ENCODE measurements around the gene MYO3B. TPM values are rescaled to one million over a fixed set of nuclear protein-coding genes. Genes with fewer than 3 reads are reported as not detected.

MYO3B gene
- total RNA-seq, 1 experiment from 2014 or later = 0.63 TPM

GRCh38 chr2:170475878-170476277 is 297.9 kb downstream of the MYO3B start:
- H3K18ac ChIP-seq (ENCODE audit: insufficient read length, low read depth, low read length) = no peak overlapping the region
- H3K14ac ChIP-seq (ENCODE audit: insufficient read depth, low read length) = no peak overlapping the region
- no peaks in the 10 kb centered on the region for H4K20me1 ChIP-seq (ENCODE audit: control insufficient read depth, insufficient read depth, insufficient read length)
- H3K9me3 ChIP-seq (ENCODE audit: control insufficient read depth, low read depth, low read length) = no peaks in the 10 kb centered on the region
- H3T11ph ChIP-seq (ENCODE audit: low read length) = no peak overlapping the region
- no peak overlapping the region for H2AFZ ChIP-seq (ENCODE audit: low read length)
- no peak overlapping the region for H3K27ac ChIP-seq (ENCODE audit: insufficient read length, low read depth, low read length)
- Mint-ChIP-seq H3K4me3 (no peak overlapping the region), H3K27ac (no peak overlapping the region), H3K9me3 (no peaks in the 10 kb centered on the region), H3K4me1 (no peaks in the 10 kb centered on the region; a peak in 1 of 4 replicates), H3K36me3 (ENCODE audit: insufficient read depth in 1 of 3, low read depth in 3 of 3) (no peaks in the 10 kb centered on the region; a peak in 1 of 7 replicates), H3K27me3 (ENCODE audit: low read depth) (no peaks in the 10 kb centered on the region; the same call in 1 of the 2 replicates)
- H2BK15ac ChIP-seq (ENCODE audit: low read depth, low read length) = no peak overlapping the region
- no peak overlapping the region for H3K4ac ChIP-seq (ENCODE audit: low read depth, low read length)
- H2BK20ac ChIP-seq (ENCODE audit: low read depth, low read length, poor library complexity, severe bottlenecking) = no peak overlapping the region
- H3K79me1 ChIP-seq (ENCODE audit: insufficient read depth, low read depth, low read length, poor library complexity, severe bottlenecking) = no peaks in the 10 kb centered on the region
- no peak overlapping the region for H3K23ac ChIP-seq (ENCODE audit: insufficient read length, low read depth, low read length)
- TF ChIP-seq, protein P1, sequence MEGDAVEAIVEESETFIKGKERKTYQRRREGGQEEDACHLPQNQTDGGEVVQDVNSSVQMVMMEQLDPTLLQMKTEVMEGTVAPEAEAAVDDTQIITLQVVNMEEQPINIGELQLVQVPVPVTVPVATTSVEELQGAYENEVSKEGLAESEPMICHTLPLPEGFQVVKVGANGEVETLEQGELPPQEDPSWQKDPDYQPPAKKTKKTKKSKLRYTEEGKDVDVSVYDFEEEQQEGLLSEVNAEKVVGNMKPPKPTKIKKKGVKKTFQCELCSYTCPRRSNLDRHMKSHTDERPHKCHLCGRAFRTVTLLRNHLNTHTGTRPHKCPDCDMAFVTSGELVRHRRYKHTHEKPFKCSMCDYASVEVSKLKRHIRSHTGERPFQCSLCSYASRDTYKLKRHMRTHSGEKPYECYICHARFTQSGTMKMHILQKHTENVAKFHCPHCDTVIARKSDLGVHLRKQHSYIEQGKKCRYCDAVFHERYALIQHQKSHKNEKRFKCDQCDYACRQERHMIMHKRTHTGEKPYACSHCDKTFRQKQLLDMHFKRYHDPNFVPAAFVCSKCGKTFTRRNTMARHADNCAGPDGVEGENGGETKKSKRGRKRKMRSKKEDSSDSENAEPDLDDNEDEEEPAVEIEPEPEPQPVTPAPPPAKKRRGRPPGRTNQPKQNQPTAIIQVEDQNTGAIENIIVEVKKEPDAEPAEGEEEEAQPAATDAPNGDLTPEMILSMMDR (conservative IDR thresholded peaks at IDR 0.05) = no peak
- H2BK5ac ChIP-seq (ENCODE audit: insufficient read length, low read length) = no peak overlapping the region
- no peak overlapping the region for H3K56ac ChIP-seq (ENCODE audit: insufficient read length, low read depth, low read length)
- H4K5ac ChIP-seq (ENCODE audit: insufficient read length, low read depth, low read length) = no peak overlapping the region
- H4K8ac ChIP-seq (replicated peaks; ENCODE audit: insufficient read length, low read depth, low read length) = no peak overlapping the region
- no peak for DNase-seq
- no peaks in the 10 kb centered on the region for H3K79me2 ChIP-seq (ENCODE audit: insufficient read depth, low read length)
- H2BK120ac ChIP-seq (ENCODE audit: low read depth, low read length, poor library complexity, severe bottlenecking) = no peak overlapping the region
- H3K23me2 ChIP-seq (ENCODE audit: insufficient read length, low read depth, low read length, poor library complexity, severe bottlenecking) = no peaks in the 10 kb centered on the region
- H4K91ac ChIP-seq (ENCODE audit: insufficient read length, low read depth, low read length) = no peak overlapping the region
- H3K9ac ChIP-seq (ENCODE audit: extremely low read depth, insufficient read length, low read length) = no peak overlapping the region
- H3K27me3 ChIP-seq (ENCODE audit: insufficient read depth, low read length) = no peaks in the 10 kb centered on the region
- WGBS (ENCODE audit: extremely low coverage, insufficient read length, low lambda C conversion rate) = no CpG with 5 or more reads among the region's 6 CpGs
- no peak overlapping the region for H2BK12ac ChIP-seq (ENCODE audit: insufficient read length, low read depth, low read length)
- no peak overlapping the region for H3K4me2 ChIP-seq (ENCODE audit: insufficient read depth, insufficient read length, low read length)
- no peak overlapping the region for H2AK5ac ChIP-seq (ENCODE audit: insufficient read length, low read length)
- no peaks in the 10 kb centered on the region for H3K4me1 ChIP-seq (ENCODE audit: insufficient read depth, low read length)

Measured in H9 (cell line).